Renal pelvis (tissue), 4 donors: ENCODE results near the gene DIAPH1. TPM values are rescaled to one million over a fixed set of nuclear protein-coding genes. Genes with fewer than 3 reads are reported as not detected.
"Not testable (repeated sequence)": the region's sequence is repeated elsewhere in the genome, so short reads cannot be mapped to it uniquely, and the experiment has no call there.

Source experiments
- DNase-seq: peaks from one replicate; pipeline ENCODE4 v3.0.0-alpha.2; 2013
- polyA plus RNA-seq, 3 donors: library from polyadenylated mRNA; unstranded; fragments of 120-200 nt; gene quantifications; one replicate each; pipeline ENCODE4 v1.2.1, GENCODE V29; 2013; ENCODE audit not compliant: insufficient read length in 3 of 3

DIAPH1 gene
- polyA plus RNA-seq, 3 donors: 70.6 to 81.0 (median 76.5) TPM

DNA sequence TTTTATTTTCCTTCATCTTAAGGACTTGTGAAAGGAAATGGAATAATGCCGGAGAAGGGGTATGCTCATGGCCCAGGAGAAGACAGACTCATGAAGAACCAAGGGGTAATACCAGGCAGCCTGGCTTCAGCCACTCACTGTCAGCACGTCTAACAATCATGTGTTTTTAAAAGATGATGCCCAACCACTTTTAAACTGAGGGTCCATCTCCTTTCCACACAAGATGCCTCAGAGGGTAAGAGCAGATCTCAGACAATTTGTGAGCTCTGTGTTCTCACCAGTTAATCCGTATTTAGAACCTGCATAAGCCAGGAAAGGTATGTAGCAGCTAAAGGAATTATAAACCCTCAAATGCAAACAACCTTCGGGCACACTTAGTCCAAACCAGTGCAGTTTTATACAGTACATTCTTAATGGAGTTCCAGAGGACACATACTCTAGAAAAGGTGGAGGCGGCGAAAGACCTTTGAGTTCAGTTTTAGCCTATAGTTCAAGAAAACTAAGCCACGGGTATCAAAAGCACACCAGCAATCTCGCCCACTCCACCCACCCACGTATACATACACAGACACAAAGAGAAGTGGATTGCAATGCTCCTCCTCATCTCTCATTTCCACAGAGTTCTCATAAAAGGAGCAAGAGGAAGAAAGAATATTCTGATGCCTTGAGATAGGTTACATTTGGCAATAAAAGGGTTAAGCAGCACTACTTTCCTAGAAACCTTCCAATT, 2.6 kb downstream of the DIAPH1 start:
- no peak for DNase-seq

DNA sequence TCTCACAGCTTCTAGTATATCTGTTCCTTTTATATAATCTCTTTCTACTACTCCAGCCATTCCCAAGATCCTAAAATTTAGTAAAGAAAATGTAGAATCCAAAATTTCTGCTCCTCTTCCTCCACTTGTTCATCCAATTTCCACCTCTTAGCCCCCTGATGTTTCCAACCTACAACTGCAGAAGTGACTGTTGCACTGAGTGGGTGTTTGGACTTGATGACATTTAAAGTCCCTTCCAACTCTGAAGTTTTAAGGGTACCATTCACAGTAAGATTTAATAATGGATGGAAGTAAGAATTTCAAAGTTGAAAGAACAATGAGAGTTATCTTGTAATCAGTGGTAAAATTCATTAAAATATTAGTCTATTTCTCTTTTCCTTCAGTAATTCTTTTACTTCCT, 5.5 kb downstream of the DIAPH1 start:
- no peak for DNase-seq

- DNase-seq: no peak
Measured at GRCh38 chr5:141611289-141611688, 7.5 kb downstream of the DIAPH1 start.

GRCh38 chr5:141609921-141610320, 8.9 kb downstream of the DIAPH1 start:
- not testable (repeated sequence) for DNase-seq

- no peak for DNase-seq
Measured at GRCh38 chr5:141609044-141609443, 9.8 kb downstream of the DIAPH1 start.

DNA sequence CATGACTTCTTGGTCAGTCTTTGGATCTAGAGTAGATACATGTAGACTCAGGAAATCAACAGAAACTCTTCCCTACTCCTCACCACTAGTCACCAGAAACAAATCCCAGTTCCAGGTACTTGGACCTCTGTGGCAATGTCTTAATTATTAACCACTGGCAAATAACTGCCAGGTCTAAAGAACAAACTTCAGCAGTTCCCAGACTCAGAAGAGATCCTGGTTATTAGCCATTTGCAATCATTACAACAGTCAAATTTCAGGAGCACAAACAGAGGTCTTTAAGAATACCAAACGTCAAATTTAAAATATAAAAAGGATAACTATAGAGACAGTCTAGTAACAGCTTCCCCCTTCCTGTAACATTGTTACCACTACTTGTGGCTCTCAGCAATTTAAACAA, 10.2 kb downstream of the DIAPH1 start:
- DNase-seq: peak; percentile 12

DNA sequence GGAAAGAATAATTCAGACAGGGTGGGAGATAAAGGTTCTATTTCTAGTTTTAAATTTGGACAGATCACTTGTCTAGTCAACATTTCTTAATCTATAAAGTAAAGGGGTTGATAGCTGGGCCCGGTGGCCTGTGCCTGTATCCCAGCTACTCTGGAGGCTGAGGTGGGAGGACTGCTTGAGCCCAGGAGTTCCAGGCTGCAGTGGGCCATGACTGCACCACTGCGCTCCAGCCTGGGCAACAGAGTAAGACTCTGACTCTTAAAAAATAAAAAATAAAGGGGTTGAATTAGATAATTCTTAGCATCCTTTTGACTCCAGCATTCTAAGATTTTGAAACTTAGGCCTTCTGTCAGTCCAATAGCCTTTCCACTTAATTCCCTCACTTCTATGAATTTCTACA, 10.8 kb downstream of the DIAPH1 start:
- no peak for DNase-seq

GRCh38 chr5:141605523-141606277, 13.1 kb downstream of the DIAPH1 start:
- no peak for DNase-seq

- peak; percentile 20 for DNase-seq
Measured at GRCh38 chr5:141603923-141604717, 14.7 kb downstream of the DIAPH1 start.

- DNase-seq: no peak
Measured at GRCh38 chr5:141602606-141603005, 16.2 kb downstream of the DIAPH1 start.

GRCh38 chr5:141598391-141599345, 20.1 kb downstream of the DIAPH1 start:
- no peak for DNase-seq

DNA sequence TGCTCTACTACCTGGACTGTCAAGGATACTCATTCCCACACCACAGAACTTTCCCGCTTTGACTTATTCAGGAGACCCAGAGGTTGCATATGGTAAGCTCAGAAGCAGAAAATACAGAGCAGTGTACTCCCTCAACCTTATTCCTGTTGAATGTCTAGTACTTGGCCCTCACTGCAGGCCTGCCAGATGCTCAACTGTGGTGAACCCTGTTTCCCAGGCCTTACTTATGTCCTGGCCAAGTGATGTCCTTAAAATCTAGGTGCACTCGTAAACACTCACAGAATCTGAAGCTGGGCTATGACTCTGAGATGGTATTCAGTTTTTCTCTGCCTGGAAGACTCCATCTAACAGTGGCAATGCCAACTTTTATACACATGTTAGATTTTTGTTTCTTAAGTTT, 21.0 kb downstream of the DIAPH1 start:
- DNase-seq: no peak

- no peak for DNase-seq
Measured at GRCh38 chr5:141597394-141597793, 21.4 kb downstream of the DIAPH1 start.

GRCh38 chr5:141596867-141597266, 21.9 kb downstream of the DIAPH1 start:
- DNase-seq: no peak

- DNase-seq: no peak
Measured at GRCh38 chr5:141590127-141590526, 28.7 kb downstream of the DIAPH1 start.

DNA sequence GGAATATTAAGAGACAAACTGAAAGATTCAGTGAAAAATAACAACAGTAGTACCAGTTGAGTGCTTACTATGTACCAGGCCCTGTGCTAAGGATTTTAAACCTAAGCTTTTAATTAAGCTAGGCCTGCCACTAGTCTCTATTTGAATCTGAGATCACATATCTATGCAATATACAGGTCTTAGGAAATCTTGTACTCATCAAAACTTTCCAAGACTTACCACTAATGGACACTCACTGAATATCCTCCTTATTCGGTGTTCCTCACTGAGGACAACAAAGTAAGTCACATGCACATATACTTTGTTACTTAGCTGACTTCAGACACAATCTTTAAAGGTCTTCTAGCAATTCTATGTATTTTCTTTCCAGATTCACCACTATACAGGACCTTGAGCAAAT, 32.6 kb downstream of the DIAPH1 start:
- DNase-seq: no peak

DNA sequence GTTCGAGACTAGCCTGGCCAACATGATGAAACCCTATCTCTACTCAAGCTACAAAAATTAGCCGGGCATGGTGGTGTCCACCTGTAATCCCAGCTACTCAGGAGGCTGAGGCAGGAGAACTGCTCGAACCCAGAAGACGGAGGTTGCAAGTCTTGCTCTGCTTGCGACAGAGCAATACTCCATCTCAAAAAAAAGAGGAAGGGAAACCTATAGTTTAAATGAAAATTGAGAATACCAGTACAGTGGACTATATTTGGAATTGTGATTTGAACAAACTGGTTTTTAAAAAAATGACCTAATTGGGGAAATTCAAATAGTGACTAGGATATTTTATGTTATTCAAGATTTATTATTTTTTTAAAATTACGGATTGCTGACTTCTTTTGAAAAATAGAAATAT, 33.2 kb downstream of the DIAPH1 start:
- no peak for DNase-seq

DNA sequence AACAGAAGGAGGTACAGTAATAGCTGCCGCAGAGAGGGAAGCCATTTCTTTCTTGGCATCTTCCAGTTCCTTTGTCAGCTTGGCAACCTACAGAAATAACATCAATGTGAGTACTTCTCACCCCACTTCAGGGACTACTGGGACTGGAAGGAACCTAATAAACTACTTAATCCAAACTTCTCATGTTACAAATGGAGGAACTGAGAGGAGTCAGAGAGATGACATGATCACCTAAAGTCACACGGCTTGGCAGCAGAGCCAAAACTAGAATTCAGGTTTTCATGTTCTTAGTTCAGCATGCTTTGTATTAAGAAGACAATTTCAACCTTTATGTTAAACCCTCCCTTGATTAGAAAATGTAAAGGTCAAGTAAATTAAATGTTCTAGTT, 44.7 kb downstream of the DIAPH1 start:
- DNase-seq: no peak

GRCh38 chr5:141573489-141574121, 45.2 kb downstream of the DIAPH1 start:
- no peak for DNase-seq

DNA sequence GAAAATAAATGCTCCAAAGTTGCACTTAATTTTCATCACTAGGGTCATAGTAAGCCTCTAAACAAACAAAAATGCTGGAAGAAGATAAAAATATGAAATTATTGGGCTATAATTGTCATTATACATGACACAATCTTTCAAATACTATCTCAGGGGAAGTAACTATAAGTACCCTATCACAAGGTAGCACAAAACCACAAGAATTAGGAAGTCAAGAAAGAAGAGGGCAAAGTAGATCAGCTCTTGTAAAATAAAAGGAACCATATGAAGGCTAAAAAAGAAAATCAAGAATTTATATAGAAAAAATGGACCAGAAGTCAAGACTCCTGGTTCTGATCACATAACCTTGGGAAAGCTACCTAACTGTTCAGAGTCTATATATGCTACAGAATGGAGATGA, 48.1 kb downstream of the DIAPH1 start:
- DNase-seq: no peak

GRCh38 chr5:141567513-141568117, 51.2 kb downstream of the DIAPH1 start:
- DNase-seq: no peak
